Measurements from ENCODE around the gene INPPL1.

INPPL1 gene

DNA sequence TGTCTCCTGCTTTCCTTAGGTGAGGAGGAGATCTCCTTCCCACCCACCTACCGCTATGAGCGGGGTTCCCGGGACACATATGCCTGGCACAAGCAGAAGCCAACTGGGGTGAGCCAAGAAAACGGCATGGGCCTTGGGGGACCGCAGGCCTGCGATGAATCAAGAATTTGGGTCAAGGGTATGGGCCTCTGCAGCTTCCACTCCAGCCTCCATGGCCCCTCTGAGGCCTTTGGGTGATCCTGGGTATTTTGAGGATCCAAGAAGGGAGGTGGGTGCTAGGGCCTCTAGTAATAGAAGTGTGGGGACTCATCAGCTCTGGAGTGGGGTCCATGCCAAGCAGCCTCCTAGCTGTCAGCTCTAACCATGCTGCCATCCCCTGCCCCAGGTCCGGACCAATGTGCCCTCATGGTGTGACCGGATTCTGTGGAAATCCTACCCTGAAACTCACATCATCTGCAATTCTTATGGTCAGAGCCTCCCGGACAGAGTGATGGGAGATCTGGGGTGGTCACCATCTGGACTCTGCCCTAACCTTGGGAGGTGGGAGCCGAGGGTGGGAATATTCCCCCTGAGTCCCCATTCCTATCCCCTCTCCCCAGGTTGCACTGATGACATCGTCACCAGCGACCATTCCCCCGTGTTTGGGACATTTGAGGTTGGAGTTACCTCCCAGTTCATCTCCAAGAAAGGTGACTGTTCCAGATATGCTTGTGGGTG is 8.6 kb downstream of the INPPL1 start:
- DNase-seq (ENCODE audit: low read depth): no peak

DNA sequence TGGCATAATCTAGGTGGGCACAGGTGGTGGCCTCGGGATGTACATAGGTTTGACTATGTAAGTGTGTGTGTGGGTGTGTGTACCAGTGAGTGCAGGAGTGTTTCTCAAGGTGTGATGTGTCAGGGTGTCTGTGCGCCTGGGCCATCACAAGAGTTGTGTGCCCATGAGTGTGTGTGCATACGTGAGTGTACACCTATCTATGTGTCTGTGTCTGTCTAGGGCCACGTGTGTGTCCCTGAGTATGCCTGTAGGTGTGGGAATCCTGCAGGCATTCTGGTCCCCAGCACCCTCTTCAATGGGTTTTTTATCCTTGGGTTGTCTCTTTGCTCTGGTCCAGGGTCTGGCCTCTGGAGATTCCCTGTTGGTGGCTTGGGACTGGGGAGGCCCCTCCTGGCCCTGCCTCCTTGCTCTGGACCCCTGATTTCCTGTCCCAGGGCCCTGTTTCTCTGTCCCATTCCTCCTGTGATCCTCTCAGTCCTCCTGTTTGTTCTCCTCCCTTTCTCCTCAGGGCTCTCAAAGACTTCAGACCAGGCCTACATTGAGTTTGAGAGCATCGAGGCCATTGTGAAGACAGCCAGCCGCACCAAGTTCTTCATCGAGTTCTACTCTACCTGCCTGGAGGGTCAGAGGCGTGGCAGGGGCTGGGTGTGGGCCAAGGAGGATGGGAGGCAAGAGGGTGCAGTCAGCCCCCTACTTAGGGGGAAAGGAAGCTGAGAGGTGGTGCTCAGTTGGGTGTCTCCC is 9.4 kb downstream of the INPPL1 start:
- no peak for DNase-seq (ENCODE audit: low read depth)

DNA sequence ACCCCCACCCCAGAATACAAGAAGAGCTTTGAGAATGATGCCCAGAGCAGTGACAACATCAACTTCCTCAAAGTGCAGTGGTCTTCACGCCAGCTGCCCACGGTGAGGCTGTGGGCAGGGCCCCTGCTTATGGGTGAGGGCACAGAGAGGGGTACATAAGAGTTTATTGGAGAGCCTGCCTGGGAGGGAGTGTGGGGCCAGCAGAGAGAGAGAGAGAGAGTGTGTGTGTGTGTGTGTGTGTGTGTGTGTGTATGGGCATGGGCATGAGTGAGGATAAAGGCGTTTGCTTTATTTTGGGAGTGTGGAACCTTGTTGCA is 9.9 kb downstream of the INPPL1 start:
- DNase-seq (ENCODE audit: low read depth): no peak

DNA sequence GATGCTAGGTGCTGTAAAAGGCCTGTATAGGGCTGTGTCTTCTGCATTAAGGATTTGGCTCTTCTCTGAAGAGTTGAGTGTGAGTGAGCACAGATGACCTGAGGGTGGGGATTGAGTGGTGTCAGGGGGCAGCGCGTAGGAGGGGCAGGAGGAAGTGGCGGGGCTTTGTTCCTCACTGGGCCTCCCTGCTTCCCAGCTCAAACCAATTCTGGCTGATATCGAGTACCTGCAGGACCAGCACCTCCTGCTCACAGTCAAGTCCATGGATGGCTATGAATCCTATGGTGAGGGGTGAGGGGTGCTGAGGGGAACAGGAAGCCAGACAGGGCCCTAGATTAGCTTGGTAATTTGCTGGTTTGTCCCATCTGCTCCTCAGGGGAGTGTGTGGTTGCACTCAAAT is 10.4 kb downstream of the INPPL1 start:
- DNase-seq (ENCODE audit: low read depth): no peak

DNA sequence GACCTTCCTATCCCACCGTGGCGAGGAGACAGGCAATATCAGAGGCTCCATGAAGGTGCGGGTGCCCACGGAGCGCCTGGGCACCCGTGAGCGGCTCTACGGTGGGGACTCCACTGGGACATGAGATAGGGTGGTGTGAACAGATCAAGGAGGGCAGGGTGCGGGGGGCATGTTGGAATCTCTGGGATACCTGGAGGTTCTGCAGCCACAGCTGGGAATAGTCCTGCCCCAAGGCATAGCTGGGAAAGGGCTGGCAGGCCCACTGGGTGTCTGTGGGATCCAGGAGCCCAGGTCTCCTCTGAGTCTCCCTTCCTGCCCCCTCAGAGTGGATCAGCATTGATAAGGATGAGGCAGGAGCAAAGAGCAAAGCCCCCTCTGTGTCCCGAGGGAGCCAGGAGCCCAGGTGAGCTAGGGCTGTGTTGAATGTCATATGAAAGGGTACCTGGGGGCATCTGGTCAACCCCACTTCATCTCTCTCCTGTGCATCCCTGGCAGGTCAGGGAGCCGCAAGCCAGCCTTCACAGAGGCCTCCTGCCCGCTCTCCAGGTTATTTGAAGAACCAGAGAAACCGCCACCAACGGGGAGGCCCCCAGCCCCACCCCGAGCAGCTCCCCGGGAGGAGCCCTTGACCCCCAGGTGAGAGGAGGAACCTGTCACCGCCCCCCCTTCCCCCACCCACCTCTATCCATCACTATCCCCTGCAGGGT is 10.9 kb downstream of the INPPL1 start:
- DNase-seq (ENCODE audit: low read depth): no peak

DNA sequence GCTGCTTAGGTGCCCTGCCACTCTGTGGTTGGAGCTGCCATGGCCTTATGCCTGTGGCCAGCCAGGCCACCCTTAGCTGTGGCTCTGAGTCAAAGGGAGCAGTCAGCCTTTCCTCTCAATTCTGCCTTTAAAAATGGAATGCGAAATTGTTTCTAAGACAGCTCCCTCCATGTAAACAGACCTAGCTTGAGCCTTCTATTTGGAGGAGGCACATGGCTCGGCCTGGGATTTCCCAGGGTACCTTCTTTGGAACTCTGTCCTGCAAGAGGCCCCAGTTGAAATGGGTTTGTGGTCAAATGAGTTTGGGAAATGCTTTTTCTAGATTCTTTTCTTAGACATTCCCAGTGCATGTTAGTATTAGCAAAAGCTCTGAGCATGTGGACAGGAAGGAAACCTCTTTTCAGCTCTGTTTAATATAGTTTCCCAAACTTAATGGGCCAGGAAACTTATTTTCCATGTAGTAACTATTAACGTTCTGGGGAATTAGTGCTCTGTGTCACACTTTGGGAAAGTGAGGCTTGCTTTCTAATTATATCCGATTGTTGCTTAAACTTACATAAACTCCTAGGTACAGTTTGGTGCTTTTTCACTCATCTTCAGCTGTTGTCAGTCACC is 11.6 kb downstream of the INPPL1 start:
- no peak for DNase-seq (ENCODE audit: low read depth)

DNA sequence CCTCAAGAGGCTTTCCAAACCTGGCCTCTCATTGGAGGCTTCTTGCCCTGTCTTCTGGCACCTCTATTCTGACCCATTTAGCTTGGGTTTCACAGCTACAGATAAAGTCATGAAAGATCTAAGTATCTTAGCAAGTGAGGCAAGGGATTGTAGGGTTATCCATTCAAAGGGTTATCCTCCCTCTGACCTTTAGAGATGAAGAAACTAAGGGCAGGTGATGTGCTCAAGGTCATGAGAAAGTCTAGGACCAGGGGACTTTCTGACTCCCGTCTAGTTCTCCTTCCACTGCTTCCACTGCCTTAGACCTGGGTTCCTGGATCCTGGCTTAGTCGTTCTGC is 12.2 kb downstream of the INPPL1 start:
- no peak for DNase-seq (ENCODE audit: low read depth)

DNA sequence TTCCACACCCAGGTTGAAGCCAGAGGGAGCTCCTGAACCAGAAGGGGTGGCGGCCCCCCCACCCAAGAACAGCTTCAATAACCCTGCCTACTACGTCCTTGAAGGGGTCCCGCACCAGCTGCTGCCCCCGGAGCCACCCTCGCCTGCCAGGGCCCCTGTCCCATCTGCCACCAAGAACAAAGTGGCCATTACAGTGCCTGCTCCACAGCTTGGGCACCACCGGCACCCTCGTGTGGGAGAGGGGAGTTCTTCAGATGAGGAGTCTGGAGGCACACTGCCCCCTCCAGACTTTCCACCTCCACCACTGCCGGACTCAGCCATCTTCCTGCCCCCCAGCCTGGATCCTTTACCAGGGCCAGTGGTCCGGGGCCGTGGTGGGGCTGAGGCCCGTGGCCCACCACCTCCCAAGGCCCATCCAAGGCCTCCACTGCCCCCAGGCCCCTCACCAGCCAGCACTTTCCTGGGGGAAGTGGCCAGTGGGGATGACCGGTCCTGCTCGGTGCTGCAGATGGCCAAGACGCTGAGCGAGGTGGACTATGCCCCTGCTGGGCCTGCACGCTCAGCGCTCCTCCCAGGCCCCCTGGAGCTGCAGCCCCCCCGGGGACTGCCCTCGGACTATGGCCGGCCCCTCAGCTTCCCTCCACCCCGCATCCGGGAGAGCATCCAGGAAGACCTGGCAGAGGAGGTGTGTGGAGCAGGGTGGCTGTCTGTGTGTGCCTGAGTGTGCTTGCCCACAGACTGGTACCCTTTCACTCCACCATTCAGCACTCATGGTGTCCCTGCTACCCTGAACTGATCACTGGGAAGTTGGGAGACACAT is 12.8 kb downstream of the INPPL1 start:
- no peak for DNase-seq (ENCODE audit: low read depth)

DNA sequence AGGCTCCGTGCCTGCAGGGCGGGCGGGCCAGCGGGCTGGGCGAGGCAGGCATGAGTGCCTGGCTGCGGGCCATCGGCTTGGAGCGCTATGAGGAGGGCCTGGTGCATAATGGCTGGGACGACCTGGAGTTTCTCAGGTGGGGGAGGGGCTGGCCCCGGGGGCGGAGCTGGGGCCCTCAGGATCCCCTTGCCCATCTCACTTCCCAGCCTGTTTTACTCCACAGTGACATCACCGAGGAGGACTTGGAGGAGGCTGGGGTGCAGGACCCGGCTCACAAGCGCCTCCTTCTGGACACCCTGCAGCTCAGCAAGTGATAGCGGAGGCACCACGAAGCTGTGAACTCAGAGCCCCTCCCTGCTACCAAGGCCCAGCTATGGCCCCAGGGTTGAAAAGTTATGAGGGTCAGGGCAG is 13.5 kb downstream of the INPPL1 start:
- DNase-seq (ENCODE audit: low read depth): peak; percentile 32

DNA sequence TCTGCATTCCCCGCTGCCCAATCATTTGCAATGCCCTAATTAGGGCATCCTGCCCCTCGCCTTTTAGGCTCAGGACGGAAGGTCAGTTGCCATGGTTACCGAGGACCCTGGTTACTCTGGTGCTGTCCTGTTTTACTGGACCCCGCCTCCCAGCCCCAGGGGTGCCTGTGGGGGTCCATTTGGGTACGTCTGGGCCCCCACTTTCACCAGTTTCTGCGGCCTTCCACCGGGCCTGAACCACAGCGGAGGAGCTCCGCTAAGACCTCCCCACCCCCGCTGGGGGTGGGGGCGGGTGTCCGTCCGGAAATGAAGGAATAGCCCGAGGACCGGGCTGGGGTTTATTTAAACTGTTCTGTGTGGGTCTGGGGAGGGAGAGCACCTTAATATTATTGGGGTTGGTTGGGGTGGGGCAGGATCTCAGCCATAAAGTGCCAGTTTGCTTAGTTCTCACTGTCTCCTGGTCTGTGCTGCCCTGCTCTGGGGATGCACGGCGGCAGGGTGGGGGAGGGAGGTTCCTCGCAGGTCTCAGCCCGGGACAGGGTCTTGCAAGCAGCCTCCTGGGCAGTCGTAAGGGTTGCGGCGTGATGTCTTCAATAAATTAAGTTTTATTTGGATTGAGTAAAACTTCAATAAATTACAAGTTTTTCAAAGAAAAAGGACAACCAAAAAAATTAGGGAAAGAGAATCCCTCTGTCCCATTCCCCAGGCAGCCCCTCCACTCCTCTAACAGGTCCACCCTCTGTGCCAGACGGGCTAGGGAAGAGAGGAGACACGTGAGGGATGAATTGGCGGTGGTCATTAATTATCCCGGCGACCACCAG is 14.1 kb downstream of the INPPL1 start:
- DNase-seq (ENCODE audit: low read depth): no peak

DNA sequence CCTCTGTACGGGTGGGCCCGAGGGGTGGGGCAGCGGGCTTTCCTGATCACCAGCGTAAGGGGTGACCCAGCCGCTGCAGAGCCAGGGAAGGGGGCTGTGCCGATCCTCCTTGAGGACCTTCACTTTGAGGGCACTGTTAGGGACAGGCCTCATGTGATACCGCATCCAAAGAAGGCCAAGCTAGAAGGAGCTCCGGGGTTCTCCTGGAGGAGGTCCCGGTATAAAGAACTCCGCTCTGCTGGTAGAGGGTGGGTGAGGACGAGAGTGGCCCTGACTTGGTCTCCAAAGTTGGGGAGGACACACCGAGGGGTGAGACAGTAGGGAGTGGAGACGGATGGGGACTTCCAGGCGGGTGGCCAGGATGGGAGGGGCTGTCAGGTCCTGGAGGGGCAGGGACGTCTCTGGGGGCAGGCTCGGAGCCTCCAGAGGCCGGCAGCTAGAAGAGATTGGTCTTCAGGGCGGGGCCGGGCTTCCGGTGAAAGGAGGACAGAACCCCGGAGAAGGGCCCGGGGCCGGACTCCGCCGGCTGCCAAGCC is 14.8 kb downstream of the INPPL1 start:
- no peak for DNase-seq (ENCODE audit: low read depth)

DNA sequence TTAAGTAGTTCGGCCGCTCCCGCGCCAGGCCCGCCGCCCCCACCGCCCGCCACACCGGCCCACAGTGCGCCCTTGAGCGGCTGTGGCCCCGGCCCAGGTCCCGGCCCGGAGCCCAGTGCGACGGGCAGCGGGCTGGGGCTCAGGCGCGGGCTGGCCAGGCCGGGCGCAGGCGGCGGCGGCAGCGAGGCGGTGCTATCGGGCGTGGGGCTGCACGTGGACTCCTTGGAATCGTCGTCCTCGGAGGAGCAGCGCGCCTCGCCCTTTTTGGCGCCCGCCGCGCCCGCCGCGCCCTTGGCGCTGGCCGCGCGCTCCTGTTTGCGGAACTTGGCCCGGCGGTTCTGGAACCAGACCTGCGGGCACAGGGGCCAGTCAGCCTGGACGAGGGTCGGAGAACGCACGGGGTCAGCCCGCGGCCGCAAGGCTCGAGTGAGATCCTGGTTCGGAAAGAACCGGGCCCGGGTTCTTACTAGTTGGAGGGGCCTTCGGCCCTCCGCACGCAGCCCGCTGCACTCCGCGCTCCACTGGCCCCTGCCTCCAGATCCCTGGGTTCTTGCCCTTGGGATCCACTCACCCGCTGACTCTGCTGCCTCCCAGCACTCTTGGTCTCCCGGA is 15.4 kb downstream of the INPPL1 start:
- no peak for DNase-seq (ENCODE audit: low read depth)

DNA sequence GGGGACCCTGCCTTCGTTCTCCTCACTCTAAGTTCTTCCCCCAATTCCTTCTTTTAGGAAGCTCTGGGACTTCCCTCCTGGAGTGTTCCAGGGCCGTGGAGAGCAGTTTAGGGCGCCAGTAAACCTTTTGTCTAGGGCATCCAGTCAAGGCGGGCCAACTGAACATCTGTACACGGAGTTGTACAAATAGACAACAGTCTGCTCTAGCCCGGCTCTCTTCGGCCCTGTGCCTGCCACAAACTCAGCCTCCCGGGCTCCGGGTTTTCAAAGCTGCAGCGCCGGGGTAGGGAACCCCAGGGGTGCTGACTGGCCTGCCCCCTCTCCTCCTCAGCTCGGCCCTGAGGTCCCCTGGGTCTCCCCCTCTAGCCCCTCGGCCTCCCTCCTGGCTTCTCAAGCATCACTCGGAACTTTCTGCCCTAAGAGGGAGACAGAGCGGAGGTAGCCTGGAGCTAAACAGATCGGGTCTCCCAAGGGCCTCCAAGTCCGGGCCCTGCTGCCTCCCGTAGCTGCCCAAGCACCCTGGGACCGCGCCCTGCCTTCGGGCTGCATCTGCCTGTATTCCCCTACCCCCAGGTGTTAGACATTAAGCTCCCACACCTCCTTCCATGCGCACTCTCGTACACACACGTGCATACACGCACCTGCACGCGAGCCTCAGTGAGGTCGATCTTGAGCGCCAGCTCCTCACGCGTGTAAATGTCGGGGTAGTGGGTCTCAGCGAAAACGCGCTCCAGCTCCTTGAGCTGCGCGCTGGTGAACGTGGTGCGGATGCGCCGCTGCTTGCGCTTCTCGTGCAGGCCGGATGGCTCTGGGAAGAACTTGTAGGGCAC is 16.1 kb downstream of the INPPL1 start:
- DNase-seq (ENCODE audit: low read depth): no peak

DNA sequence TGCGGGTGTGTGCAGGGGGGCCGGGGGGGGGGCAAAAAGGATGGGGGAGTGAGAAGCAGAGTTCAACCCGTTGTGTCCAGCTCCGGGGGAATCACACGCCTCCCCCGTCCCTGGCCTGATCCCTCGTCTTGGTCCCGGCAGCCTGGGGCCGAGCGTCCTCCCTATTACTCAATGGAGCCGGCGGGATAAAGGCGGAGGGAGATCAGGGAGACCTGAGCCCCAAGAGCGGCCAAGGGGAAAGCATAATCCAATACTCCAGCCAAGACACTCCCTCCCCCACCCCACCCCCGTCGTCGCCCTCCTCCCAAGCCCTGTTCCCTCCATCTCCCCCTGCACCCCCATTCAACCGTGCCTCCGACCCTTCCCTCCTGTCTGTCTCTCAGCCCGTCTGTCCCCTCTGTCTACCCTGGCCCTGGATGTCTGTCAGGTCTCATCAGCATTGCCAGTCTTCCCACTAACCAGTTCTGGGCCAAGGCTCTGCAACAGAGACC is 16.8 kb downstream of the INPPL1 start:
- DNase-seq (ENCODE audit: low read depth): no peak

DNA sequence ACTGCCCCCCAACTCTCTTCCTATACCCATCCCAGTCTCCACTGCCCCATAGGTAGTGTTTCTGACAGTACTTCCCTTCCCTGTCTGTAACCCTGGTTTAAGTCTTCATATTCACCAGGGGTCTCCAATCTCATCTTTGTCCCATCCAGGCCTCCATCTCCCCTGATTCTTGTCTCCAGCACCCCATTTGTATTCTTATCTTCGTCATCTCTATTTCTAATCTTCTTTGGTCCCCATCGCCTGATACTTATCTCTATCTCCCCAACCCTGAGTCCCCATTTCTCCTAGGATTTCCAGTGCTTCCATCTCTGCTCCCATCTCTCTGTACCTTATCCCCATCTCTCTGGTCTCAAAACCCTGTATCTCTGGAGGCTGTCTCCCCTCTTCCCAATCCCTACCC is 17.6 kb downstream of the INPPL1 start:
- DNase-seq (ENCODE audit: low read depth): no peak

DNA sequence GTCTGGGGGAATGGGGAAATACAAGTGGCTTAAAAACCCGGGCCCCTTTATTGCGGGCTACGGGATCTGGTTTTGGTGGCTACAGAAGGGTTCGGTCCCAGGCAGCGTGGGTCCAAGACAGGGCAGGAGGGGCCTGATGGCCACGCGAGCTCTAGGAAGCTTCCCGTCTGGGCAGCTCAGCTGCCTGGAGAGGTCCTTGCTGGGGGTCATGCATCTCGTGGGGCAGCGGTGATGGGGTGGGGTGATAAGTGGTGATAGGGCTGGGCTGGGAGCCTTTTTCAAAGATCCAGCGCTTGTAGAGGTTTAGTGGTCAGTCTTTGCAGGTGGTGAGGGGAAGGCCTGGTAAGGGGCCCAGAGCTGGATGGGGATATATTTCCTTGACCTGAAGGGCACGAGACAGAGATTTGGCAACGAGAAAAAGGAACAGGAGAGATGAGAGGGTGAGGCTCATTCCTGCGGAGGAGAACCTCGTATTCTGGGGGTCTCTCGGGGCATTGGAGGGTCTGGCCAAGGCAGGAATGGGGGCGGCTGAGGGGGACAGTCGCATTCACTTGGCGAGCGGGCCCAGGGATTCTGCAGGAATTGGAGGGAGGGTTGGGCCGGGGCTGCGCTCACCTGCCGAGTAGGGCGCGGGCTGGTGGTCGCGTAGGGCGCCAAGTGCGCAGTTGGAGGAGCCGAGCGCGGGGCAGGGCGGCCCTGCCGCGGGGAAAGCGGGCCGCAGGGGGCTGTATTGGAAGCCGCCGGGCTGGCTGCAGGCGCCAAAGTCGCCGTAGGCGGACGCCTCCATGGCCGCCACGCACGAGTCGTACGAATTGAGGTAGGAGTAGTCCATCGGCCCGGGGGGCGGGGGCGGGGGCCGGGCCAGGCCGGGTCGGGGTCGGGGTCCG is 18.8 kb downstream of the INPPL1 start:
- no peak for DNase-seq (ENCODE audit: low read depth)

DNA sequence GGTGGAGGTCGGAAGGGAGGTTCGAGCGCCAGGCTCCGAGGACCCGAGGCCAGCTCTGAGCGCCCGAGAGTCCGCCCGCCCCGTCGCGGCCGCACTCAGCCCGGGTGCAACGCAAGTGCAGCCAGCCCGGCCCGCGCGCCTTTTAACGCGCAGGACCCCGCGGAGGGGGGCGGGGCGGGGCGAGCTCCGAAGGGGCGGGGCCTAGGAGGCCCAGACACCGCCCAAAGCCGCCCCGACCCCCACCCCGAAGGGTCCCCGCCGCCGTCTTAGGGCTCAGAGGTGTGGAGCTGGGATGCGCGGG is 19.4 kb downstream of the INPPL1 start, which contains the start of gene PHOX2A:
Gene PHOX2A, minus strand, starts transcription at position 117 of the 301 bp plus-strand sequence. CDS start 172 bp downstream, outside the sequence.
- DNase-seq (ENCODE audit: low read depth): no peak
